Activated CD4-positive, alpha-beta T cell treated with anti-CD3 and anti-CD28 coated beads for 4 hours (primary cell): ENCODE measurements around the gene HM13.
"Not testable (repeated sequence)": the region's sequence is repeated elsewhere in the genome, so short reads cannot be mapped to it uniquely, and the experiment has no call there.

Experiments used
- DNase-seq, 2 donors: peaks; one replicate each; pipeline ENCODE4 v3.0.0-alpha.2; 2020

HM13 gene

DNA sequence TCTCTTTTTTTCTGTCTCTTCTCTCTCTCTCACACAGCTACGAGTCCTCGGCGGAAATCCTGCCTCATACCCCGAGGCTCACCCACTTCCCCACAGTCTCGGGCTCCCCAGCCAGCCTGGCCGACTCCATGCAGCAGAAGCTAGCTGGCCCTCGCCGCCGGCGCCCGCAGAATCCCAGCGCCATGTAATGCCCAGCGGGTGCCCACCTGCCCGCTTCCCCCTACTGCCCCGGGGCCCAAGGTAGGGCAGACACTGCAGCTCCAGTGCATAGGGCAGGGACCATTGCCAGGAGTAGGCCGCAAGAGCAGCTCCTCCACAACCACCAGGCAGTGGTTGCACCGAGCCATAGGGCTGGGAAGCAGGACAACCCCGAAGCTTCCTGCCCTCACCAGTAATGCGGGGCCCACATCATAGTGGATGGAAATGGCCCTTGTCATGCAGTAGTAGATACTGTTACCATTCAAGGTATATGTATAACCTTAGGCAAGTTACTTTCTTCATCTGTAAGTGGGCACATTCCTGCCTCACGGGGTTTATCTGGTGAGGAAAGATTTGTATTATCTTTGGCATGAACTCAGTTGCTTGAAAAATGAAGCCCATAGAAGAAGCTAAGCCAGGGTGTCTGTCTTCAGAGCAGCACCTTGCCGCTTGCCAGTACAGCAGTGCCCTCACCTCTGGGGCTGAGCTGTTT is 53.9 kb downstream of the HM13 start:
- DNase-seq = no peak

DNA sequence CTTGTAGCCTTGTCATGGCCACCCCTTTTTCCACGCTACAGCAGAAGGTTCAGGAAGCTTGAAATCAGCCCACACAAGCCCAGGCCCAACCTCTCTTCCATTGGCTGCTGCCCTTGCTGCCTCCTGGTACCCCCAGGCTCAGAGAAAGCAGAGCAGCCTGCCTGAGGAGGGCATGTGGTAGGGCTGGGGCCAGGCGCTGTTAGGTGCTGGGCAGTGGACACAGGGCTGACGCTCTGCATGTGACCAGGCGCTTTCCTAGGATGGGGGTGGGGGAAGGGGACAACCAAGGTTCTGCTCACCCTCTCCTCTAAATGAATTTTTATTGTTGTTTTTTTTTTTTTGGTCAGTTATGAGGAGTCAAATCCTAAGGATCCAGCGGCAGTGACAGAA is 54.5 kb downstream of the HM13 start:
- no peak for DNase-seq

DNA sequence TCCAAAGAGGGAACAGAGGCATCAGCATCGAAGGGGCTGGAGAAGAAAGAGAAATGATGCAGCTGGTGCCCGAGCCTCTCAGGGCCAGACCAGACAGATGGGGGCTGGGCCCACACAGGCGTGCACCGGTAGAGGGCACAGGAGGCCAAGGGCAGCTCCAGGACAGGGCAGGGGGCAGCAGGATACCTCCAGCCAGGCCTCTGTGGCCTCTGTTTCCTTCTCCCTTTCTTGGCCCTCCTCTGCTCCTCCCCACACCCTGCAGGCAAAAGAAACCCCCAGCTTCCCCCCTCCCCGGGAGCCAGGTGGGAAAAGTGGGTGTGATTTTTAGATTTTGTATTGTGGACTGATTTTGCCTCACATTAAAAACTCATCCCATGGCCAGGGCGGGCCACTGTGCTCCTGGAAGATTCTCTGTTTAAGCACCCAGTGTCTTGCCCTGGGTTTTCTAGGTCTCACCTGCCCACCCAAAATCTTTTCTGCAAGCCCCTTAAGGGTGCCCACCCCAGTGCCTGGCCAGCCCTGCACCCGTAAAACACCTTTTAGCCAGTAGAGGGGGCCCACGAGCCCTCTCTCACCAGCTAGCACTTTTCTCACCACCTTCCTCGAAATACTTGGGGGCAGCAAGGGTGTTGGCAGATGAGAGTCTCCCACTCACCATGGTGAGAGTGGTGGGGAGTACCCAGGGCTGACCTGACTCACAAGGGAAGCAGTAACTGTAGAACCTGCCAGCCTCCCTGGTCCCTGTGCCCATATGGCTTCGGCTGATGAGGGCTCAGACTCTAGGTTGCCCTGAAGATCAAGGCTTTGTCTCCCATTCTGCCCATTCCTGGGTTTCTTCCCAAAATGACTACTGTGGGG is 55.1 kb downstream of the HM13 start:
- peak; percentile 55 to 60 for DNase-seq

DNA sequence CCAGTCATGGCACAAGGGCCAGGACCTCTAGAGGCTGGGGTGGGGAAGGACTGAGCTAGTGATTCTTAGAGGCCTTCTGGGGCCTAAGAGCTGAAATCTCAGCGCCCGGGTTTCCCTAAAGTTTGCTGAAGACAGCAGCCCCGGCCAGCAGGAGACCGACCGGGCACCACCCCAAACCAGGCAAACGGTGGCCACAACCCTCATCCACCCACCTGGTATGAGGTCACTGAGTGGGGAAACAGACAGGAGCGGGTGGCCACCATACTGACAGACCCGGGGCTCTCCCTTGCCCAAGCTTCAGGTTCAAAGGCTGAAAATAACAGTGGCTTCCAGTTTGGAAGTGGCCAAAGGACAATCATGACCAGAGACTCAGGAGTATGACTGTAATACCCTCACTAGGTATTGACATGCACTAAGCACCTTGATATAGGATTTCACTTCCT is 55.8 kb downstream of the HM13 start:
- DNase-seq = no peak

DNA sequence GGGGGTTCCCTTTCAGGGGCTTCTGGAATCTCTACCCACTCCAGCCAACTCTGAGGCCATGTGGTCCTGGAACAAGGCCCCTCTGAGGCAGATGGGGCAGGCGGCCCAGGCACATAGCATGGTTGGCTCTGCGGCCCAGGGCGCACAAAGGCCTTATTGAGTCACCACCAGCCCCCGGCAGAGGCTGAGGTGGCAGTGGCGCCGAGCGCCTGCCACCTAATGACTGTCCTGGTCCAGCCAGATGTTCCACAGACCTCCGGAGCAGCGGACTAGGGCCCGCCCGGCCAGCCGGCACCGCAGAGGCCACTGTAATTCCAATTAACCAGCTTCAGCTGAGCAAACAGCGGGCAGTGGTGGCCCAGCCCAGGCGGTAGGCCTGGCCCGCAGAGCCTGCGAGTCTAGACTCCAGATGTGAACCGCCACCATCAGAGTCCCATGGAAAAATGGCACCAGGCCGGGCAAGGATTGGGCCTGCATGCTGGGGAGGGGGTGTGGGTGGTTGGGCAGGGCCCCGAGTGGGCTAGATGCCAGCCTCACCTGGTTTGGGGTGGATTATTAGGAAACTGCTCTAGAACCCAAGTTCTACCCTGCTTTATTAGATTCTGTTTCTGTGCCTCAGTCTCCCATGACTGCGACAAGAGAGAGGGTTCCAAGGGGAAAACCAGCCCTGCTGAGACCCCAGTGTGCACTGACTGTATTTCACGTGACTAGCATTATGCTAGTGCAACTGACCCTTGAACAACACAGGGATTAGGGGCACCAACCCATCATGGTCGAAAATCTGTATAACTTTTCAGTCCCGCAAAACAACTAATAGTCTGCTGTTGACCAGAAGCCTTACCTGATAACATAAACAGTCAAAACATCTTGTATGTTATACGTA is 56.7 kb downstream of the HM13 start:
- DNase-seq = no peak

DNA sequence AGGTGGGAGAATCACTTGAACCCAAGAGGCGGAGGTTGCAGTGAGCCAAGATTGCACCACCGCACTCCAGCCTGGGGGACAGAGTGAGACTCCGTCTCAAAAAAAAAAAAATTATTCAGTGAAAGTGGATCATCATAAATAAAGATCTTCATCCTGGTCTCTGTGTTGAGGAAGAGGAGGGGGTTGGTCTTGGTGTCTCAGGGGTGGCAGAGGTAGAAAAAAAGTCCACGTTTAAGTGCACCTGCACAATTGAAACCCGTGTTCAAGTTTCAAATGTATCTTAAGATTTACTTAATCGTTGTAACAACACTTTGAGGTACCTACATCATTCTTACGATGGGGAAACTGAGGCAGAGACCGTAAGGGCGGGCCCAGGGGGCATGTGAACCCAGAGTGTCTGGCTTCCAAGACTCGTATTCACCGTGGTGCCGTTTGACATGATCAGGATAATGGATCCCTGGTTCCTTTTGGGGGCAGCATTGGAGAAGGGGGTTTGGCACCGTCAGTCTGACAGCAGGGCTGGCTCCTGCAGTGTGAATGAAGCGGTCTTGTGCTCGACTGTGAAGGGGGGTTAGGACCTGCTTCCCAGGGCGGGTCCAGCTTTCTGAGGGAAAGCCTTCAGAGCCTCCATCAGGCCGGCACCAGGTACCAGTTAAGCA is 57.9 kb downstream of the HM13 start:
- no peak for DNase-seq

DNA sequence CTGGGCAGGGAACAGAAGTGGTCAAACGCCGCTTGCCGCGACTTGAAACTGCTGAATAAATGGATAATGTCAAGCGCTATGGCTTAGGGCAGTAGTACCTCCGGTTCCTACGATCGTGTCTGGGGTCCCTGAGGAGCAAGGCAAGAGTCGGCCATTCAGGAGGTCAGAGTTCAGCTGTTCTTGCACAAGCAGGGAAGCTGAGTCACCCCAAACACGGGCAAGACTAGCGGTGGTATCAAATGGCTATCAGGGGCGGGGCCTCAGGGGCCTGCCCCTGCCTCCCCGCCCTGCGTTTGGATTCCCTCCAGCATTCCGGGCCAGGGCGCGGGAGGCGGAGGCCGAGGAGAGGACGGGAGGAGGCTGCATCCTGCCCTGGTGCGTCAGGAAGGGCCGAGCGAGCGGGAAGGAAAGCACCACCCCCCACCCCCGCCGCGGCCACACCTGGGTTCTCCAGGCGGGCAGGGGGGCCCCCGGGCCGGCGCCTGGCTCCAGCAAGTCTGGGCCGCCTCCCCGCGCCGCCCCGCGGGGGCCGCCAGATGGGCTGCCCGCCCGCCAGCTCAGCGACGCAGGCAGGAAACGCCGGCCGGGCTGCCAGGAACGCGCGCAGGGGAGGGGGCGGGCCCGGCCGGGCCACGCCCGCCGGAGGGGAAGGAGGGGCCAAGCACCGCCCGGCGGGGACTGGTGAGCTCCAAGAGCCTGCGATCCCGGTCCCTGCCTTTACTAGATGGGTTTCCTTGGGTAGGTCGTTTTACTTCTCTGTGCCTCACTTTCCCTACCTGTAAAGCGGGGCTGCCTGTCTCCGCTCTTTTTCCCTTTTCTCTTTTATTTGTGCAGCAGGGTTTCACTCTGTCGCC is 58.7 kb downstream of the HM13 start:
- DNase-seq = peak; percentile 81 to 83

DNA sequence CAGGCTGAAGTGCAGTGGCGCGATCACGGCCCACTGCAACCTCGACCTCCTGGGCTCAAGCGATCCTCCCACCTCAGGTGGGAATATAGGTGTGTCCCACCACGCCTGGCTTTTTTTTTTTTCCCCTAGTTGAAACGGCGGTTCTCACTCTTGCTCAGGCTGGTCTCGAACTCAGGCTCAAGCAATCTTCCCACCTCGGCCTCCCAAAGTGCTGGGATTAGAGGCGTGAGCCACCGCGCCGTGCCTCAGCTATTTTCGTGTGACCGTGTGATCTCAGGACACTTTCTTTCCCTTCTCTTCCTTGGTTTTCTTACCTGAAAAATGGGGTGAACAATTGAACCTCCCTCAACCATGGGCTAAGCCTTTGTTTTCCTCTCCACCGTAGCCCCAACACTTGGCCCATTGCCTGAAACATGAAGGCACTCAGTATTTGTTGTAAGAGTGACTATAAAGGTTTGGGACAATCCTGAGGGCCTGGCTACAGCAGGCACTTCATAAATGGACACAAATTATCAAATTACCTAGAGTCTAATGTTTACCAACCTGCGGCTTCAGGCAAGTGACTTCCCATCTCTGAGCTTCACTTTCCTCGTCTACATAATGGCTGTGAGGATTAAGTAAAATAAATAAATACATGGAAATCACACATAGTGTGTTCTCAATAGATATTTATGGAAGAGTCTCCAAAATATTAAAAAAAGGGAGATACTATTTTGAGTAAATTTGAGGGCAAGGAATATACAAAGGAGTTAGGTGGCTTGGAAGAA is 59.5 kb downstream of the HM13 start:
- no peak for DNase-seq

DNA sequence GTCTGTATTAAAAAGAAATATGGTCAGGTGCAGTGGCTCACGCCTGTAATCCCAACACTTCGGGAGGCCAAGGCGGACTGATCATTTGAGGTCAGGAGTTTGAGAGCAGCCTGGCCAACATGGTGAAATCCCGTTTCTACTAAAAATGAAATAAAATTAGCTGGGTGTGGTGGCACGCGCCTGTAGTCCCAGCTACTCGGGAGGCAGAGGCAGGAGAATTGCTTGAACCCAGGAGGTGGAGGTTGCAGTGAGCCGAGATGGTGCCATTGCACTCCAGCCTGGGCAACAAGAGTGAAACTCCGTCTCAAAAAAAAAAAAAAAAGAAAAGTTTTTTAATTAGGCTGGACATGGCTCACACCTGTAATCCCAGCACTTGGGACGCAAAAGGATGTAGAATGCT is 60.7 kb downstream of the HM13 start:
- not testable (repeated sequence) for DNase-seq

DNA sequence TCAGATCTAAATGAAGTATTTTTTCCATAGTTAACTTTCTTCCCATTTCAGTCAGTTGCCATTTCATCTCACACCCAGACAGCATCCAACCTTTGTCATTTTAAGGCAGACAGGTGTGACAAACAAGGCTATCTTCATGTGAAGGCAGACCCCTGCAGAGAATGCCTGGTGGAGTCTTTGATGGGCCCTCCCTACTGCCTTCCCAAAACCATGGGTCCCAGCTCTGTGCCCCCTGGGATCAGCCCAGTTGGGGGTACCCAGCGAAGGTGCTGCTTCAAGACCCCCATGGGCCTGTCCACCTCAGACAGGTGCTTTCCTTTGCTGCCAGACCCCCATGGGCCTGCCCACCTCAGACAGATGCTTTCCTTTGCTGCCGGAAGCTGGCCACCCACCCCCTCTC is 62.5 kb downstream of the HM13 start:
- no peak for DNase-seq

DNA sequence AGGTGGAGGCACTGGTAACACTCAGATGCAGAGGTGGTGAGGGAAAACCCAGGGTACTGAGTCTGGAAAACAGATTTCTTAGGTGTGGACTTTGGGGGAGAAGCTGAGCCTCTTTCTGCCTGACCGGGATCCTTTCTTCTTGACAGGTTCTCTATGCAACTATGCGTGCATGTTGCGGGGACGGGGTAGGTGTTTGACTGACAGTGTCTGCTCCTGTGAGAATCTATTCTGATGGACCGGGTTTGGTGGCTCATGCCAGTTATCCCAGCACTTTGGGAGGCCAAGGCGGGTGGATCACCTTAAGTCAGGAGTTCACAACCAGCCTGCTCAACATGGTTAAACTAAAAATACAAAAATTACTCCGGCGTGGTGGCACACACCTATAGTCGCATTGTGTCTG is 63.0 kb downstream of the HM13 start:
- no peak for DNase-seq

DNA sequence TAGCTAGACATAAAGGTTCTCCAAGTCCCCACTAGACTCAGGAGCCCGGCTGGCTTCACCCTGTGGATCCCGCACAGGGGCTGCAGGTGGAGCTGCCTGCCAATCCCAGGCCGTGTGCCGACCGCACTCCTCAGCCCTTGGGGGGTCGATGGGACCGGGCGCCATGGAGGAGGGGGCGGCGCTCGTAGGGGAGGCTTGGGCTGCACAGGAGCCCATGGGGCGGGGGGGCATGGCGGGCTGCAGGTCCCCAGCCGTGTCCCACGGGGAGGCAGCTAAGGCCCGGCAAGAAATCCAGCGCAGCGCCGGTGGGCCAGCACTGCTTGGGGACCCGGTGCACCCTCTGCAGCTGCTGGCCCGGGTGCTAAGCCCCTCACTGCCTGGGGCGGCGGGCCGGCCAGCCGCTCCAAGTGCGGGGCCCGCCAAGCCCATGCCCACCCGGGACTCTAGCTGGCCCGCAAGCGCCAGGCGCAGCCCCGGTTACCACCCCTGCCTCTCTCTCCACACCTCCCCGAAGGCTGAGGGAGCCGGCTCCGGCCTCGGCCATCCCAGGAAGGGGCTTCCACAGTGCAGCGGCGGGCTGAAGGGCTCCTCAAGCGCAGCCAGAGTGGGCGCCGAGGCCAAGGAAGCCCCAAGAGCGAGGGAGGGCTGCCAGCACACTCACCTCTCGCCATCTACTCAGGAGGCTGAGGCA is 64.4 kb downstream of the HM13 start:
- DNase-seq = no peak

DNA sequence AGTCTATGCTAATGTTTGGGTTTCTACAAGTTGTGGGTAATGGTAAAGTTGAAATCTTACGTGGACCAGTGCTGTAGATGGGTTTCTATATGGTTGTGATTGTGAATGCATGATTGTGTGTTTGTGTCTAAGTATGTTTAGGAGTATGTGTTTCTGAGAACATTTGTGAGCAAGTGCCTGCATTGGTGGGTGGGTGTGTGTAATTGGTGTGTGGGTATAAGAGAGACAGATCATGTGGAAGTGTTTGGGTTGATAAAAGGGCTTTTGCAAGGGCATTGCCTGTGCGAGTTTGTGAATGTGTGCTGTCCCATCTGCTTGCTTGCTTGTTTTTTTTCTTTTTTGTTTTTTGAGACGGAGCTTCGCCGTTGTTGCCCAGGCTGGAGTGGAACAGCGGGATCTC is 65.0 kb downstream of the HM13 start:
- no peak for DNase-seq

DNA sequence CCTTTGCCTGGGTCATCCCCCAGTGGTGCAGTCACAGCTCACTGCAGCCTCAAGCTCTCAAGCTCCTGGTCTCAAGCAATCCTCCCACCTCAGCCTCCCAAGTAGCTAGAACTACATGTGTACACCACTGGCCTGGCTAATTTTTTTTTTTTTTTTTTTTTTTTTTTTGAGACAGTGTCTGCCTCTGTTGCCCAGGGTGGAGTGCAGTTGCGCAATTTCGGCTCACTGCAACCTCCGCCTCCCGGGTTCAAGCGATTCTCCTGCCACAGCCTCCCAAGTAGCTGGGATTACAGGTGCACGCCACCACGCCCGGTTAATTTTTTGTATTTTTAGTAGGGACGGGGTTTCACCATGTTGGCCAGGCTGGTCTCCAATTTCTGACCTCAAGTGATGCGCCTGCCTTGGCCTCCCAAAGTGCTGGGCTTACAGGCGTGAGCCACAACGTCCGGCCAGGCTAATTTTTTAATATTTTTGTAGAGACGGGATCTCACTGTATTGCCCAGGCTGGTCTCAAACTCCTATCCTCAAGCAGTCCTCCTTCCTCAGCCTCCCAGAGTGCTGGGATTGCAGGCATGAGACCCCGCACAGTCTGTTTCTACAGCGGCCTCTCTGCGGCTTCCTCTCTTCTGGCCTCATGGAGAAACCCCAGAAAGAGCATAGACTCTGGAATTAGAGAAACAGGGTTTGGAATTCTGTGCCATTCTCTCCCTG is 65.9 kb downstream of the HM13 start:
- DNase-seq = not testable (repeated sequence)

DNA sequence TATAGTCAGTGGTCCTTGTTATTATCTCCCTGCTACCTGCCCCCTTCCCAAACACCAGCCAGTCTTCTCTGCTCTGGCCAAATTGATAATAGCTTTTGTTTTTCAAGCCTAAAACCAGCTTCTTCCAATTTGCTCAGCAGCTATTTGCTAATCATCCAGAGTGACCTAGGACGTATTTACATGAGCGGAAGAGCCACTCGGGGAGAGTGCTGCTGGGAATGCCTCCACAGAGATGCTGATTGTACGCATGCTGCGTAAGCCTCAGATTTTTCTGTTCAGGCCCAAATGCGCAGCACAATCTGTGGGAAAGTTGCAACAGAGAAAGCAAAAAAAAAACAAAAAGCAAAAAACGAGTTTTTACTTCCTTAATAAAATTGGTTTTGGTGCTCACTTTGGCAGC is 66.5 kb downstream of the HM13 start:
- no peak for DNase-seq

DNA sequence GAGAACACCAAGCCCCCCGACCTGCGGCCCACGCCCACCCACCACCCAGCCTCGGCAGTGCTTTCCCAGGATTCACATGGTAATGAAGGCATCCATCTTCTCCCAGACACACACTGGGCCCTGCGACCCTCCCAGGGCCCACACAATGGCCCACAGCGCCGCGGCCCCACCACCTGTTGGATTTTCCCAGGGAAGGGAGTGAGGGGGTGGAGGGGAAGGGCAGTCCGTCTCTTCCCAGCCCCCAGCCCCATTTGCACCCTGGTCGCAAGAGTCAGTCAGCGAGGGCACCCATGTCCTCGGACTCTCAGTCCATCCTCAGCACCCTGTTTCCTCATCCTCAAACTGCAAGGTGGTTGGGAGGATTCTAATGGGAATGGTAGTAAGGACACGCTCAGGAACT is 67.1 kb downstream of the HM13 start:
- DNase-seq = no peak

DNA sequence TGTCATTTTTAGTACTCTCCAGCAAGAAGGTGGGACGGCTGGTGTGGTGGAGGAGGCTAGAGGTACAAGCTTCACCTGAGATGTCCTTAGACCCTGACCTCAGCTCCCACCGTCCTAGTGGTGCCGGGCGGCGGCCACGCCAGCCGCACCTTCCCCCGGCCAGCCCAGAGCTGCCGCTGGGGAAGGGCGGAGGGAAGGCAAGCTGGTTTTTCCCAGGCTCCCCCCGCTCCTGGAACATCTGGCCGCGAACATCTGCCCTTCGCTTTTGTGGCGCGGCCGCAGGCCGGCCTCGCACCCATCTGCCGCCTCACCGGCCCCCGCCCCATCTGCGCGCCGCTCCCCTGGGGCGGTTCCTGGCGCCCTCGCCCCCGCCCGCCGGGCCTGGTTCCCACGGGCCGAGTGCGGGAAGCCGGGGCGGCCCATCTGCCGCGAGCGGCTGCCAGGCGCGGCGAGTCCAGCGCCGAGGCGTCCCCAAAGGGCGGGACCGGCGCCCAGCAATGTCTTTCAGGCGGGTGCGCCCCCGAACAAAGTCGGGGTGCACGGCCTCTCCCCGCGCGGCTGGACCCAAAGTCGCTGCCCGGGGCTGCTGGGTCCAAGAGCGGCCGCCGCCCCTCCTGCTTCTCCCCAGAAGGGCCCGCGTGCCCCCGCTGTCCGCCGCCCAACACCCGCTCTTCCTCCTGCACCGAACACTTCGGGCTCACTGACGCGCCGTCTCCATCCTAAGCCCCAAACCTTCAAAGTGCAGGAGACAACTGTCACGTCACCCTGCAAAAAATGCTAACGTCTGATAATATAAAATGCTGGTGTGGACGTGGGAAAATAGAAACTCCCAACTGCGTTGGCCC is 73.5 kb downstream of the HM13 start:
- no peak for DNase-seq

DNA sequence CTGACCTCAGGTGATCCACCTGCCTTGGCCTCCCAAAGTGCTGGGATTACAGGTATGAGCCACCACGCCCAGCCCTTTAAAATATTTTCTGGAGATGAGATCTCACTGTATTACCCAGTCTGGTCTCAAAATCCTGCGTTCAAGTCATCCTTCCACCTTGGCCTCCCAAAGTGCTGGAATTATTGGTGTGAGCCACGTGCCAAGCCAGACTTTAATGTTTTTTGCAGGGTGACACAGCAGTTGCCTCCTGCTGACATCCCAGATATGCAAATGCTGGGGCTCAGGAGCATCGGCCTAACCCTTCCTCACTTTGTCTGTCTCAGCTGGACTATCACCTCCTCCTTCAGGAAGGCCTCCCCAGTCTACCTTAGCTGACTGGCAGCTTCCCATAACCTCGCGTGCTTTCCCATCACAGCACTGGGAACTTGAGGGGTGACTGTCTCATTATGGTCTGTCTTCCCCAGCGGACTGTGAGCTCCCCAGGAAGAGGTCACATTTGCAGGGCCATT is 76.5 kb downstream of the HM13 start:
- no peak for DNase-seq
